OCI-LY3 (cell line): Measurements from ENCODE around the gene FAM151A.

Experiments used
- H2AFZ ChIP-seq: fragments of 200-600, 300-600 bp; shearing (Covaris generic); 2 replicates; pipeline ENCODE4 v1.6.0; 2014; ENCODE audit warnings: antibody characterized with exemption, low read depth, low read length
- H3K27ac ChIP-seq: fragments of 200-600, 300-600 bp; sonication (generic); 2 replicates; pipeline ENCODE4 v1.5.1; 2014; ENCODE audit warnings: mild to moderate bottlenecking, low read length, moderate library complexity, mixed read lengths
- H3K27me3 ChIP-seq: fragments of 200-600, 300-600 bp; sonication (generic); 2 replicates; pipeline ENCODE4 v1.6.1; 2014; ENCODE audit warnings: low read depth, low read length, mixed read lengths
- H3K36me3 ChIP-seq: fragments of 200-600, 300-600 bp; sonication (generic); replicated peaks from 2 replicates; pipeline ENCODE3; 2014; ENCODE audit warnings: low read depth, low read length, mixed read lengths
- H3K4me1 ChIP-seq: fragments of 300-600, 200-600 bp; sonication (generic); 2 replicates; pipeline ENCODE4 v1.6.1; 2014; ENCODE audit warnings: low read length, mixed read lengths
- H3K4me2 ChIP-seq: fragments of 200-600, 300-600 bp; sonication (generic); 2 replicates; pipeline ENCODE4 v1.6.1; 2014; ENCODE audit warnings: low read length, mixed read lengths
- H3K4me3 ChIP-seq: fragments of 300-600, 200-600 bp; sonication (generic); 2 replicates; pipeline ENCODE4 v1.5.1; 2014; ENCODE audit warnings: antibody characterized with exemption, mild to moderate bottlenecking, low read length, moderate library complexity
- H3K79me2 ChIP-seq: fragments of 300-600, 200-600 bp; shearing (Covaris generic); 2 replicates; pipeline ENCODE4 v1.6.1; 2014; ENCODE audit warnings: mild to moderate bottlenecking, low read length, mixed read lengths
- H3K9ac ChIP-seq: fragments of 300-600, 200-600 bp; shearing (Covaris generic); 2 replicates; pipeline ENCODE4 v1.6.0; 2014; ENCODE audit warnings: mild to moderate bottlenecking, low read length, moderate library complexity
- H3K9me3 ChIP-seq: fragments of 200-600, 300-600 bp; shearing (Covaris generic); 2 replicates; pipeline ENCODE4 v1.6.1; 2014; ENCODE audit warnings: low read length, mixed read lengths; ENCODE audit not compliant: insufficient read depth
- H4K20me1 ChIP-seq: fragments of 200-600, 300-600 bp; sonication (generic); 2 replicates; pipeline ENCODE4 v1.6.1; 2016; ENCODE audit warnings: low read length, mixed read lengths; ENCODE audit not compliant: insufficient read depth
- CTCF ChIP-seq: fragments of 200-600, 300-600 bp; sonication (generic); IDR thresholded peaks from 2 replicates; pipeline ENCODE4 v1.5.1; 2014; ENCODE audit warnings: antibody characterized with exemption, low read length, low read depth
- EZH2phosphoT487 ChIP-seq: fragments of 200-600 bp; shearing (Covaris generic); IDR thresholded peaks from 2 replicates; pipeline ENCODE4 v1.6.1; 2018; ENCODE audit warnings: antibody characterized with exemption, mixed run types, low read depth

The FAM151A gene

DNA sequence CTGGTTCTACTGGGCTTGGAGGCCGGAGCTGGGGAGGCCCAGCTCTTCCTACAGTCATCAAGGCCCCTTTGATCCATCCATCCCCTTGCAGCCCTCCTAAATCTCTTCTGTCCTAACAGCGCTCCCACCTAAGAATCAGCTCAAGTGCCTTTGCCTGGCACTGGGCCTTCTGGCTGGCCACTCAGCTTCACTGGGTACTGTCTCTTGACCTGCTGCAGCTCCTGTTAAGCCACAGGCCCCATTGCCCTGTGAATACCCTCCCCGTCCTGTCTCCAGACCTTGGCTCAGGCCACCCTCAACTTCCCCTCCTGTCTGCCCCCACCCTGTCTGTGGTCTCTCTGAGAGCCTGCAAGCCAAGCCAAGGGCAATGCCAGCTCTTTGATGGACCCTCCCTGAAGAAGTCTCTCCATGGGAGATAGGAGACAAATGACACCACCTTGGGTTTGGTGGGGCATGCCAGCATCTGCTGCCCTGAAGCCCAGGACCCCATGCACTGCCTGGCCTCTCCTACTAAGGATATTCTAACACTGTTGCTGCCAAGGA, 27.3 kb downstream of the FAM151A start:
- no peak overlapping the region for H3K9ac ChIP-seq
- no peaks in the 10 kb centered on the region for H3K79me2 ChIP-seq
- no peaks in the 10 kb centered on the region for H4K20me1 ChIP-seq
- H2AFZ ChIP-seq, result no peak overlapping the region
- TF ChIP-seq CTCF, result no peak
- no peak for TF ChIP-seq EZH2phosphoT487
- no peaks in the 10 kb centered on the region for H3K27me3 ChIP-seq
- no peak overlapping the region for H3K4me3 ChIP-seq
- no peaks in the 10 kb centered on the region for H3K4me1 ChIP-seq
- no peaks in the 10 kb centered on the region for H3K36me3 ChIP-seq
- no peaks in the 10 kb centered on the region for H3K9me3 ChIP-seq
- H3K4me2 ChIP-seq, result no peak overlapping the region
- no peak overlapping the region for H3K27ac ChIP-seq

DNA sequence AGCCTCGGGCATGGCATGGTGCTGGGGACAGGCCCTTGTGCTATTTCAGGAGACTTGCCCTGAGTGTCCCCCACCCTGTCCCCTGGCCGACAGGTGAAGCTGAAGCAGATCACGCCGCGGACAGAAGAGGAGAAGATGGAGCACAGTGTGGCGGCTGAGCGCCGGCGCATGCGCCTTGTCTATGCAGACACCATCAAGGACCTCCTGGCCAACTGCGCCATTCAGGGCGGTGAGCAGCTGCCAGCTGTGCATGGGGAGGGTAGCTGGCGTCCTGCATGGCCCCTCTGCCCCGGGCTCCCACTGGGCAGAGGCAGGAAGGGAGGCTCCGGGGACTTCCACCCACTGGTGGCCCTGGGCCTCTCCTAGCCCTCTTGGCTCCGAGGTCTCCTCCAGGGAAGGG, 28.9 kb downstream of the FAM151A start:
- Histone ChIP-seq H3K4me1 (no peaks in the 10 kb centered on the region), H3K79me2 (no peaks in the 10 kb centered on the region), H3K36me3 (no peaks in the 10 kb centered on the region), H3K9ac (no peak overlapping the region), H3K27me3 (no peaks in the 10 kb centered on the region), H3K9me3 (no peaks in the 10 kb centered on the region), H3K27ac (no peak overlapping the region), H3K4me2 (no peak overlapping the region), H3K4me3 (no peak overlapping the region), H4K20me1 (no peaks in the 10 kb centered on the region), H2AFZ (no peak overlapping the region)
- TF ChIP-seq EZH2phosphoT487 (no peak), CTCF (no peak)

GRCh38 chr1:54593571-54594160, 29.7 kb downstream of the FAM151A start:
- Histone ChIP-seq H3K4me2 (no peak overlapping the region), H4K20me1 (no peaks in the 10 kb centered on the region), H3K9me3 (no peaks in the 10 kb centered on the region), H3K4me1 (no peaks in the 10 kb centered on the region), H3K27me3 (no peaks in the 10 kb centered on the region), H3K27ac (no peak overlapping the region), H2AFZ (no peak overlapping the region), H3K9ac (no peak overlapping the region), H3K36me3 (no peaks in the 10 kb centered on the region), H3K4me3 (no peak overlapping the region), H3K79me2 (no peaks in the 10 kb centered on the region)
- no peak for TF ChIP-seq CTCF
- no peak for TF ChIP-seq EZH2phosphoT487

DNA sequence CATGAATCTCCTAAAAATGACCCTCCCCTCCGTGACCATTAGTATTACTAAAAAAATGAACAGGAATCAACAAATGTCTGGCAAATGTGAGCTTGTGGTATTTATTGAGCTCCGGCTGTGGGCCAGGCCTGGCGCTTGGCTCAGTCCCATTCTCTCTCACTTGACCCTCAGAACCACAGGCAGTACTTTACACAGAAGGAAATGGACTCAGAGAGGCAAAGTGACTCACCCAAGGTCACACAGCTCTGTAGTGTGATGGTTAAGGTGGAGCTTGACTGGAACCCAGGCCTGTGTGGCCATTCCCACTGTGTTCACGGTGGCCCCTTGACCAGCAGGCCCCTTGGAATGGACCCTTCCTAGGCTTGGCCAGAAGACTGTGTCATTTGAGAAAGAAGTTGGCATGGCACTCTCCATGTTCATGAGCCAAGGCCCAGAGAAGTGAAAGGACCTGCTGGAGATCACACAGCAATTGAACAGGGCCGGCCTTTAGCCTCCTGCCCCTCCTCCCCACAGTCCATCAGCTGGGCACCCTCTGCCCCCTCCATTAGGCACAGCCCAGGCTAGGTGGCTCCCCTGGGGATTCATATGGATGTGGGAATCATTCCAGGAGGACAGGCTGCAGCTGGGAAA, 32.1 kb downstream of the FAM151A start:
- Histone ChIP-seq H3K79me2 (no peaks in the 10 kb centered on the region), H3K27ac (no peak overlapping the region), H3K4me2 (no peak overlapping the region), H4K20me1 (no peaks in the 10 kb centered on the region), H2AFZ (no peak overlapping the region), H3K36me3 (no peaks in the 10 kb centered on the region), H3K4me3 (no peak overlapping the region), H3K9me3 (no peaks in the 10 kb centered on the region), H3K4me1 (no peaks in the 10 kb centered on the region), H3K9ac (no peak overlapping the region), H3K27me3 (no peaks in the 10 kb centered on the region)
- TF ChIP-seq EZH2phosphoT487 (no peak), CTCF (no peak)
